Endodermal cell (in vitro differentiated cells): ENCODE measurements around the gene ERBB4. TPM values are rescaled to one million over a fixed set of nuclear protein-coding genes. Genes with fewer than 3 reads are reported as not detected.

Experiments
- DNase-seq: peaks from one replicate; pipeline ENCODE4 v3.0.0-alpha.2; 2017
- H3K27ac ChIP-seq: 2 replicates; pipeline ENCODE4 v1.5.1; 2013; ENCODE audit warnings: mild to moderate bottlenecking, low read depth, low read length, moderate library complexity
- H3K27me3 ChIP-seq: 2 replicates; pipeline ENCODE4 v1.6.1; 2013; ENCODE audit warnings: mild to moderate bottlenecking, low read length, moderate library complexity; ENCODE audit not compliant: insufficient read depth, control insufficient read depth, poor library complexity, severe bottlenecking
- H3K36me3 ChIP-seq: 2 replicates; pipeline ENCODE4 v1.7.0; 2013; ENCODE audit warnings: mild to moderate bottlenecking, low read length, moderate library complexity; ENCODE audit not compliant: control insufficient read depth, insufficient read depth
- H3K4me1 ChIP-seq: one replicate; pipeline ENCODE4 v1.7.0; 2013; ENCODE audit warnings: low read length; ENCODE audit not compliant: control insufficient read depth, insufficient read depth
- H3K4me3 ChIP-seq: 2 replicates; pipeline ENCODE4 v1.5.1; 2013; ENCODE audit warnings: mild to moderate bottlenecking, low read length, moderate library complexity
- H3K9ac ChIP-seq: 2 replicates; pipeline ENCODE4 v1.6.1; 2013; ENCODE audit warnings: mild to moderate bottlenecking, low read length, moderate library complexity; ENCODE audit not compliant: poor library complexity, severe bottlenecking; ENCODE audit errors: extremely low read depth
- H3K9me3 ChIP-seq: 2 replicates; pipeline ENCODE4 v1.6.1; 2013; ENCODE audit warnings: mild to moderate bottlenecking, low read length, moderate library complexity; ENCODE audit not compliant: control insufficient read depth
- H3K27ac Mint-ChIP-seq: 2 replicates; pipeline ENCODE4 v1.8.0; 2020; ENCODE audit warnings: mixed read lengths
- H3K27me3 Mint-ChIP-seq: 2 replicates; pipeline ENCODE4 v1.8.0; 2021; ENCODE audit warnings: mild to moderate bottlenecking, mixed read lengths; ENCODE audit not compliant: insufficient read depth
- H3K36me3 Mint-ChIP-seq: 2 replicates; pipeline ENCODE4 v1.8.0; 2020; ENCODE audit warnings: low read depth, mixed read lengths
- H3K4me1 Mint-ChIP-seq: 2 replicates; pipeline ENCODE4 v1.8.0; 2020; ENCODE audit warnings: mixed read lengths
- H3K4me3 Mint-ChIP-seq: 2 replicates; pipeline ENCODE4 v1.8.0; 2020; ENCODE audit warnings: mild to moderate bottlenecking, moderate library complexity, mixed read lengths
- H3K9me3 Mint-ChIP-seq: 2 replicates; pipeline ENCODE4 v1.8.0; 2020; ENCODE audit warnings: mild to moderate bottlenecking, mixed read lengths
- WGBS, 2 experiments: methylation state at CpG; one replicate each; pipeline versions ENCODE4 v1.1.5 to v1.1.7; 2013; ENCODE audit warnings: missing lambda C conversion rate in 2 of 2, mixed read lengths in 1 of 2; ENCODE audit not compliant: insufficient coverage in 1 of 2, insufficient read length in 1 of 2; 5-methylcytosine and 5-hydroxymethylcytosine counted together
- total RNA-seq, 2 donors: library from RNA; stranded (reverse); fragmentation: NEBNext Ultra II Directional in 1 of 2; extraction: Animal tissue kit (Norgen Biotek cat#: 25700) in 1 of 2; gene quantifications; 2 replicates in 1 of 2; 3 replicates in 1 of 2; pipeline ENCODE4 v1.2.1, GENCODE V29; 2021
- TF ChIP-seq, protein P1 (sequence below): fragments of 200-600 bp; sonication (generic); conservative IDR thresholded peaks from 2 replicates; pipeline ENCODE4 v1.5.0; 2021; ENCODE audit warnings: antibody characterized with exemption, mild to moderate bottlenecking

Gene ERBB4
- total RNA-seq, 2 donors from 2014 or later, result 154 to 158 TPM

DNA sequence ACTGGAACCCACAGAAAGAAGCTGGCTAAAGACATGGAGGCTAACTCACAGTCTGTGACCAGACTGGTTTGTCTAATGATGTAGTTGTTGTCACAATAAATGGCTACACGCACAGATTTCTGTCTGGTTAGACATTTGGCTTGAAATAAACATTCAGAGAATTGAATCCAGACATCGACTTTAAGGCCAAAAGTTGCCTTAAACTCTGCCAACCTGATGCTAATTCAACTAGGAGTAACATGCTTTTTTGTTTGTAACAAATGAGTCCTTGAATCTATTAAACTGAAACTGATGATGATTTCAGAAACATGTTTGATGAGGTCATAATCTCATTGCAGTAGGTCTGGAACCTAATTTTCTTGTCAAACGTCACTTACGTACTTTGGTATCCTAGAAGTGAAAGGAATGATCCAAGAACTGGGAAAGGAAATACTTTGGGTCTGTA is 123.8 kb downstream of the ERBB4 start:
- Mint-ChIP-seq H3K4me1 (peaks cover 6% of the 10 kb centered on the region), H3K9me3 (no peaks in the 10 kb centered on the region), H3K27ac (no peak overlapping the region), H3K36me3 (no peaks in the 10 kb centered on the region), H3K27me3 (peaks cover 16% of the 10 kb centered on the region), H3K4me3 (no peak overlapping the region)
- TF ChIP-seq, protein P1, sequence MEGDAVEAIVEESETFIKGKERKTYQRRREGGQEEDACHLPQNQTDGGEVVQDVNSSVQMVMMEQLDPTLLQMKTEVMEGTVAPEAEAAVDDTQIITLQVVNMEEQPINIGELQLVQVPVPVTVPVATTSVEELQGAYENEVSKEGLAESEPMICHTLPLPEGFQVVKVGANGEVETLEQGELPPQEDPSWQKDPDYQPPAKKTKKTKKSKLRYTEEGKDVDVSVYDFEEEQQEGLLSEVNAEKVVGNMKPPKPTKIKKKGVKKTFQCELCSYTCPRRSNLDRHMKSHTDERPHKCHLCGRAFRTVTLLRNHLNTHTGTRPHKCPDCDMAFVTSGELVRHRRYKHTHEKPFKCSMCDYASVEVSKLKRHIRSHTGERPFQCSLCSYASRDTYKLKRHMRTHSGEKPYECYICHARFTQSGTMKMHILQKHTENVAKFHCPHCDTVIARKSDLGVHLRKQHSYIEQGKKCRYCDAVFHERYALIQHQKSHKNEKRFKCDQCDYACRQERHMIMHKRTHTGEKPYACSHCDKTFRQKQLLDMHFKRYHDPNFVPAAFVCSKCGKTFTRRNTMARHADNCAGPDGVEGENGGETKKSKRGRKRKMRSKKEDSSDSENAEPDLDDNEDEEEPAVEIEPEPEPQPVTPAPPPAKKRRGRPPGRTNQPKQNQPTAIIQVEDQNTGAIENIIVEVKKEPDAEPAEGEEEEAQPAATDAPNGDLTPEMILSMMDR, result no peak
- Histone ChIP-seq H3K27ac (peak overlapping the region; percentile 1), H3K4me1 (peaks cover 3% of the 10 kb centered on the region), H3K9ac (no peak overlapping the region), H3K27me3 (peaks cover 48% of the 10 kb centered on the region), H3K36me3 (no peaks in the 10 kb centered on the region), H3K4me3 (no peak overlapping the region), H3K9me3 (no peaks in the 10 kb centered on the region)
- WGBS, 2 experiments, result 91 to 93% methylated on average over 2 to 4 of the region's 4 CpGs
- DNase-seq, result no peak

- H3K9me3 Mint-ChIP-seq, result no peaks in the 10 kb centered on the region
- 100% methylated on average over 1 of the region's 1 CpG; no CpG with 5 or more reads in 1 of the 2 experiments for WGBS, 2 experiments
- H3K36me3 ChIP-seq, result no peaks in the 10 kb centered on the region
- H3K4me3 Mint-ChIP-seq, result no peak overlapping the region
- no peak for DNase-seq
- no peaks in the 10 kb centered on the region for H3K4me1 ChIP-seq
- TF ChIP-seq, protein P1, result no peak
- H3K27me3 ChIP-seq, result peaks cover 8% of the 10 kb centered on the region
- no peaks in the 10 kb centered on the region for H3K4me1 Mint-ChIP-seq
- no peak overlapping the region for H3K27ac Mint-ChIP-seq
- no peaks in the 10 kb centered on the region for H3K9me3 ChIP-seq
- H3K27me3 Mint-ChIP-seq, result peaks cover 1% of the 10 kb centered on the region
- H3K4me3 ChIP-seq, result no peak overlapping the region
- no peak overlapping the region for H3K9ac ChIP-seq
- H3K27ac ChIP-seq, result no peak overlapping the region
- H3K36me3 Mint-ChIP-seq, result no peaks in the 10 kb centered on the region
Observed at GRCh38 chr2:212409560-212409959, 129.0 kb downstream of the ERBB4 start.

- Mint-ChIP-seq H3K27ac (no peak overlapping the region), H3K36me3 (no peaks in the 10 kb centered on the region), H3K4me3 (no peak overlapping the region), H3K4me1 (no peaks in the 10 kb centered on the region), H3K9me3 (no peaks in the 10 kb centered on the region), H3K27me3 (no peaks in the 10 kb centered on the region)
- Histone ChIP-seq H3K4me3 (no peak overlapping the region), H3K9me3 (no peaks in the 10 kb centered on the region), H3K36me3 (no peaks in the 10 kb centered on the region), H3K9ac (no peak overlapping the region), H3K27ac (no peak overlapping the region), H3K4me1 (no peaks in the 10 kb centered on the region), H3K27me3 (no peaks in the 10 kb centered on the region)
- TF ChIP-seq, protein P1, result no peak
- DNase-seq, result no peak
- 90 to 100% methylated on average over 1 to 4 of the region's 4 CpGs for WGBS, 2 experiments
Observed at GRCh38 chr2:212408524-212408923, 130.1 kb downstream of the ERBB4 start.
